Omental fat pad (tissue), 4 donors: Measurements from ENCODE around the gene UVRAG. TPM values are rescaled to one million over a fixed set of nuclear protein-coding genes. Genes with fewer than 3 reads are reported as not detected.

ENCODE experiments used
- ATAC-seq: fragments of 150-250 bp; one replicate; pipeline ENCODE4 v1.9.1; 2016; ENCODE audit warnings: mild to moderate bottlenecking, moderate library complexity; ENCODE audit not compliant: low FRiP score
- DNase-seq: peaks from one replicate; pipeline ENCODE4 v3.0.0-alpha.2; 2019; ENCODE audit warnings: low spot score
- total RNA-seq, 4 donors: library from RNA; depleted of rRNA; stranded (reverse); fragments of >200 nt; gene quantifications; one replicate each; pipeline ENCODE4 v1.1.0, GENCODE V29; 2016
- TF ChIP-seq, protein P1 (sequence below), 3 donors: fragments of 450-650 bp; IDR thresholded peaks; one replicate each; pipeline ENCODE4 v1.5.1; 2016 to 2017; ENCODE audit warnings: antibody characterized with exemption in 3 of 3, mild to moderate bottlenecking in 3 of 3, moderate library complexity in 2 of 3

The UVRAG gene
- total RNA-seq, 4 donors from 2014 or later, result 39.6 to 72.9 (median 61.5) TPM

DNA sequence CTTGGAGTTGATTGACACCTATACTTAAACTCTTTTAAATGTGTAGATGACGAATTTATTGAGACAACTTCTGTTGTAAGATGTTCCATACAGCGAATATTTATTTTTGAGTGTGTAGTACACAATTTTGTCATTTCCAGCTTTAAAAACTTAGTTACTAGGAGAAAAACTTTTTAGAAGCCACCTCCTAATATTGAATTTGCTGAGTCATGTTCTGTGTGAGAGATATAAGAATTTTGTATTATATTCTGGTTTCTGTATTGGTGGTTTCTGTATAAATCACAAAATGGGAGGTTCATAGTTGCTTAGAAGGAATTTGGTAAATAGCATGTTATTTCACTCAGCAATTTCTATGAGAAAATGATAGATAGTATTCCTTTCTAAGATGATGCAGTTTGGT lies 220.0 kb downstream of the UVRAG start:
- DNase-seq (no peak), ATAC-seq (no peak)
- TF ChIP-seq, protein P1, sequence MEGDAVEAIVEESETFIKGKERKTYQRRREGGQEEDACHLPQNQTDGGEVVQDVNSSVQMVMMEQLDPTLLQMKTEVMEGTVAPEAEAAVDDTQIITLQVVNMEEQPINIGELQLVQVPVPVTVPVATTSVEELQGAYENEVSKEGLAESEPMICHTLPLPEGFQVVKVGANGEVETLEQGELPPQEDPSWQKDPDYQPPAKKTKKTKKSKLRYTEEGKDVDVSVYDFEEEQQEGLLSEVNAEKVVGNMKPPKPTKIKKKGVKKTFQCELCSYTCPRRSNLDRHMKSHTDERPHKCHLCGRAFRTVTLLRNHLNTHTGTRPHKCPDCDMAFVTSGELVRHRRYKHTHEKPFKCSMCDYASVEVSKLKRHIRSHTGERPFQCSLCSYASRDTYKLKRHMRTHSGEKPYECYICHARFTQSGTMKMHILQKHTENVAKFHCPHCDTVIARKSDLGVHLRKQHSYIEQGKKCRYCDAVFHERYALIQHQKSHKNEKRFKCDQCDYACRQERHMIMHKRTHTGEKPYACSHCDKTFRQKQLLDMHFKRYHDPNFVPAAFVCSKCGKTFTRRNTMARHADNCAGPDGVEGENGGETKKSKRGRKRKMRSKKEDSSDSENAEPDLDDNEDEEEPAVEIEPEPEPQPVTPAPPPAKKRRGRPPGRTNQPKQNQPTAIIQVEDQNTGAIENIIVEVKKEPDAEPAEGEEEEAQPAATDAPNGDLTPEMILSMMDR (IDR thresholded peaks at IDR 0.05), result no peak

DNA sequence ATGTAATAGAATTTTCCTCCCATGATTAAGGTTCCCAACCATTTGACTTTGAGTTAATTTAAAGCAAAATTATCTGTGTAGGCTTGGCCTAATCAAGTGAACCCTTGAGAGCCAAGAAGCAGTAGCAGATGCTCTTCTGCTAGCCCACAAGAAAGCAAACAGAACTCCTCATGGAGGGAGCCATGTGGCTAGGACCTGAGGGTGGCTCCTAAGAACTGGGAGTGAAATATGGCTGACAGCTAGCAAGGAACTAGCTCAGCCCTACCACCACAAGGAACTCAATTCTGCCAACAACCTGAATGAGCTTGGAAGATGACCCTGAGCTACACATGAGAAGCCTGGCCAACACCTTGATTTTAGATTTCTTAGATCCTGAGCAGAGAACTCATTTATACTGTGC lies 223.6 kb downstream of the UVRAG start:
- no peak for ATAC-seq
- TF ChIP-seq, protein P1 (IDR thresholded peaks at IDR 0.05), result no peak
- DNase-seq, result no peak

DNA sequence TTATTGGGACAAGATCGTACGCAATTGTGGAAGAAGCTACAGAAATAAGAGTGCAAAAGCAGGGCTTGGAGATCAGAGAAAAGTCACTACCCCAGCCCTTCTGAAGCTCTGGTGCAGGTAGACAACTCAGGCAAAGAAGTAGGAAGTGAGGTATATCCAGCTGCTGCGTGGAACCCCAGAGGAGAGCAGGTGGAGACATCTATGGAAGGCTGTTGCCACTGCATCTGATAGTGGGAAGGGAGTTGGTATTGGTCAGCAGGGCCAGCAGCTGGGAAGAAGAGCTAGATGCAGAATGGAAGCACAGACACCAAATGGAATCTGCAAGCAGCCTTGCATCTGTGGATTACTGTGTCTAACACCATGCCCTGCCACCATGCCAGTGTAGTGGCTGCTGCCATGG lies 226.2 kb downstream of the UVRAG start:
- TF ChIP-seq, protein P1 (IDR thresholded peaks at IDR 0.05), result no peak
- no peak for DNase-seq
- no peak for ATAC-seq

DNA sequence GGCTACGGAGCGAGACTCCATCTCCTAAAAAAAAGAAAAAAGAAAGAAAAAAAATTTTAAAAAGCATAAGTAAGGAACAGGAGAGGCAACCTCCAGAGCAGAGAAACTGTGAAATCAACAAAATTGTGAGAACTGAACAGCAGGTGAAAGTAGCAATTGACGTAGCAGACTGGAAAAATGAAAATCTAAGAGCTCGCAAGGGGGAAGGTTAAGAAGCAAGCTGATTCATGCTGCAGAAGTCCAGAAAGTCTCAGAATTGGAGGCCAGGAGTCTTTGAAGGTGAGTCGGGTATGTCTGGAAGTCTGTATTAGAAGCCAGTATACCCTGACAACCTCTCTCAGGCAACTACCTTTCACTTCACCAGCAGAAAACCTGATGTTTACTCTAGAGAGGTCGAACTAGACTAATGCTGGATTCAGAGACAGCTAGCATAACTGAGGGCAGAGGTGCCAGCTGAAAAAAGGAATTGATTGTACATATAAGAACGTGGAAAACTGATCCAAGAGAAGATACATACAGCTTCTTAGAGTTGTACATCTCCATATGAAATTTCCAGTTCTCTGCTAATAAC lies 229.8 kb downstream of the UVRAG start:
- DNase-seq (no peak), ATAC-seq (no peak)
- TF ChIP-seq, protein P1 (IDR thresholded peaks at IDR 0.05), result no peak

DNA sequence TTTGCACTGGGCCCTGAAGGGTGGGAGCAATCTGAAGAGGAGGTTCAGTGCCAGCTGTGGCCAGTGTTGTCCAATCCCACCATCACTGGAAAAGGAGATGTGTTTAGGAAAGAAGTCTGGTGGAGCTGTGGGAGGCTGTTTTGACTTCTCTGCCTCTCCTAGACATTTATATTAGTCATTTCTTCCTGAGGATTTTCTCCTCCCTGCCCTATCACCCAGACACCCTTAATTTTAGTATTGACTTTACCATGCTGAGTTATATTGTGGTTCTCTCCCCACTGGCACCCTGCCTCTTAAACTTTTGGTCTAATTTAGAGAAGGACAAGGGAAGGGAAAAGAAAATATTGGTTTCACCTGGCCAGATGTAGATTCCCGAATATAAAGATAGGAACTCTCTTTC lies 232.2 kb downstream of the UVRAG start:
- ATAC-seq (no peak), DNase-seq (no peak)
- TF ChIP-seq, protein P1 (IDR thresholded peaks at IDR 0.05), result no peak

DNA sequence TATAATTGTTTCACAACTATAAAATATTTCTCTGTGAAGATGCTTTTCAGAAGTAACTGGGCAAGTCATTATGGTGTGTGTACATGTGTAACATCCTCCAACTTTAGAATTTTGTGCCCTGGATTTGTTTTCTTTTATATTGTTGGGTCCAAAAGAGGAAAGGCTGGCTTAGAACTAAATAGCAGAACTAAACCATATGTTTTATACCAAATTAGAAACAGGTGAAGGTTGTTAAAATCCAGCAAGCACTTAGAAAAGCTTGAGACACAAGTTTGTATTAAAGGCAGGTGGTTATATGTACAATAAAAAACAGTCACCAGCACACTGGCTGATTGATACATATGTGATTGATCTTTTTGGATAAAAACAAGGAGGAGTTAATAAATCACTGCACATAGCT lies 232.8 kb downstream of the UVRAG start:
- no peak for DNase-seq
- ATAC-seq, result no peak
- TF ChIP-seq, protein P1 (IDR thresholded peaks at IDR 0.05), result no peak

DNA sequence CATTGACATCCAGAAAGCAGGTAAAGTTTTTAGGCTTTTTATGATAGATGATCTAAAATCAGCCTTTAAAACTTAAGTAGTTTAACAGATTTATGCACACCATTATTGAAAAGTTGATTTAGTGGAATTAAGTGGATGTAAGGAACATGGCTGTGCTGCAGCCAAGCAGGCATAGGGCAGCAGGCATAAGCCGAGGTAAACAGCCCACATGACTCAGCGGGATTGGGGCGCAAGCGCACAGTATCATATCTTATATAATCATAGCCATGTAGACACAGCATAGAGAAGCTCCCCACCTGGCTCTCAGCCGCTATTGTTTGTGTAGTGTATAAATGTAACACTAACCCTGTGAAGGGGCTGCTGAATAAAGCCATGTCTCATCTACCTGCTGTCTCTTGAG lies 233.8 kb downstream of the UVRAG start:
- TF ChIP-seq, protein P1 (IDR thresholded peaks at IDR 0.05), result no peak
- DNase-seq (no peak), ATAC-seq (no peak)
